Keratinocyte (primary cell): ENCODE data around the gene FBXO34. TPM values are rescaled to one million over a fixed set of nuclear protein-coding genes. Genes with fewer than 3 reads are reported as not detected.

ENCODE experiments used
- DNase-seq: peaks from one replicate; pipeline ENCODE4 v3.0.0-alpha.2; 2011; ENCODE audit warnings: low read depth, missing footprints, low spot score
- FAIRE-seq: peaks from 2 replicates; lab custom pipeline; 2011; peaks lifted over from hg19 to GRCh38; lab: Jason Lieb, UNC
- H2AFZ ChIP-seq: 2 replicates; pipeline ENCODE4 v1.6.0; 2012; ENCODE audit warnings: low read length, control low read depth, inconsistent platforms; ENCODE audit not compliant: control insufficient read depth
- H3K27ac ChIP-seq: 2 replicates; pipeline ENCODE4 v1.5.1; 2011; ENCODE audit warnings: low read length; ENCODE audit not compliant: control insufficient read depth, insufficient read depth
- H3K27me3 ChIP-seq: 3 replicates; pipeline ENCODE4 v1.6.0; 2011; ENCODE audit warnings: low read length; ENCODE audit not compliant: control insufficient read depth, insufficient read depth; ENCODE audit errors: extremely low read depth
- H3K36me3 ChIP-seq, 2 experiments: 2 replicates in 1 of 2; 3 replicates in 1 of 2; pipeline ENCODE4 v1.5.1; 2011; ENCODE audit warnings: low read length in 2 of 2, mild to moderate bottlenecking in 1 of 2; ENCODE audit not compliant: control insufficient read depth in 2 of 2, insufficient read depth in 2 of 2; ENCODE audit errors: extremely low read depth in 1 of 2
- H3K4me1 ChIP-seq: 3 replicates; pipeline ENCODE4 v1.5.1; 2011; ENCODE audit warnings: low read length; ENCODE audit not compliant: control insufficient read depth, insufficient read depth; ENCODE audit errors: extremely low read depth
- H3K4me2 ChIP-seq: 3 replicates; pipeline ENCODE4 v1.6.0; 2011; ENCODE audit warnings: low read depth, low read length; ENCODE audit not compliant: control insufficient read depth, insufficient read depth; ENCODE audit errors: extremely low read depth
- H3K4me3 ChIP-seq, 3 experiments: fragments of 200-600 bp in 1 of 3; sonication (generic) in 1 of 3; 2 replicates in 2 of 3; 3 replicates in 1 of 3; pipeline ENCODE4 v1.5.1; 2011 to 2016; ENCODE audit warnings: low read length in 3 of 3, mild to moderate bottlenecking in 3 of 3, control low read depth in 2 of 3, inconsistent platforms in 1 of 3, low read depth in 1 of 3, mixed read lengths in 1 of 3, mixed run types in 1 of 3, moderate library complexity in 1 of 3; ENCODE audit not compliant: control insufficient read depth in 2 of 3, insufficient read depth in 2 of 3; ENCODE audit errors: extremely low read depth in 1 of 3
- H3K79me2 ChIP-seq: 2 replicates; pipeline ENCODE4 v1.6.0; 2012; ENCODE audit warnings: low read length; ENCODE audit not compliant: control insufficient read depth, insufficient read depth
- H3K9ac ChIP-seq: 3 replicates; pipeline ENCODE4 v1.6.0; 2011; ENCODE audit warnings: low read length; ENCODE audit not compliant: control insufficient read depth, insufficient read depth; ENCODE audit errors: extremely low read depth
- H3K9me1 ChIP-seq: 3 replicates; pipeline ENCODE4 v1.6.0; 2011; ENCODE audit warnings: low read length; ENCODE audit not compliant: control insufficient read depth, insufficient read depth; ENCODE audit errors: extremely low read depth
- H3K9me3 ChIP-seq: 2 replicates; pipeline ENCODE4 v1.5.1; 2012; ENCODE audit warnings: low read depth, low read length; ENCODE audit not compliant: control insufficient read depth
- H4K20me1 ChIP-seq: 3 replicates; pipeline ENCODE4 v1.6.0; 2011; ENCODE audit warnings: low read length; ENCODE audit not compliant: control insufficient read depth, insufficient read depth; ENCODE audit errors: extremely low read depth
- EZH2 ChIP-seq: IDR thresholded peaks from one replicate; pipeline ENCODE4 v1.6.1; 2012; ENCODE audit warnings: inconsistent platforms, mild to moderate bottlenecking, low read length, moderate library complexity
- dilution Hi-C: fragments of 300-500 bp; cut with MboI; formaldehyde crosslinking; loops from one replicate; pipeline ENCODE4 v1.7.0; 2020; ENCODE audit warnings: low sequenced_read_pairs; ENCODE audit not compliant: extremely low pct_ligation_motif_present
- polyA plus RNA-seq, 5 experiments: library from polyadenylated mRNA; depleted of rRNA in 3 of 5; stranded (reverse) in 3 of 5; stranded (forward) in 1 of 5; unstranded in 1 of 5; fragments of >200 nt; gene quantifications; 1 replicate in 1 of 5; 2 replicates in 3 of 5; 3 replicates in 1 of 5; pipeline versions ENCODE4 v1.2.1 to v1.2.3, GENCODE V29; 2011 to 2012; ENCODE audit warnings: missing spikeins in 2 of 5, low read depth in 1 of 5, low replicate concordance in 1 of 5
- TF ChIP-seq, protein P1 (sequence below), 3 experiments: IDR thresholded peaks in 1 of 3; conservative IDR thresholded peaks in 1 of 3; optimal IDR thresholded peaks in 1 of 3; 2 replicates in 2 of 3; 3 replicates in 1 of 3; pipeline versions ENCODE3 to v1.5.1; 2011; ENCODE audit warnings: low read length in 3 of 3, mild to moderate bottlenecking in 3 of 3, moderate library complexity in 2 of 3, control low read depth in 1 of 3, inconsistent platforms in 1 of 3; ENCODE audit not compliant: insufficient read depth in 2 of 3; ENCODE audit errors: extremely low read depth in 1 of 3

The FBXO34 gene
- polyA plus RNA-seq, 1 donor (not counting 4 experiments of a cell fraction or from before 2014, with no cell fraction given): 18.0 TPM

GRCh38 chr14:55373784-55374705 is 102.8 kb downstream of the FBXO34 start:
- H3K4me2 ChIP-seq: no peak overlapping the region
- peaks cover 10% of the 10 kb centered on the region for H3K4me1 ChIP-seq
- no peaks in the 10 kb centered on the region for H3K27me3 ChIP-seq
- H4K20me1 ChIP-seq: no peaks in the 10 kb centered on the region
- H3K79me2 ChIP-seq: no peaks in the 10 kb centered on the region
- no peak for DNase-seq
- TF ChIP-seq, protein P1, sequence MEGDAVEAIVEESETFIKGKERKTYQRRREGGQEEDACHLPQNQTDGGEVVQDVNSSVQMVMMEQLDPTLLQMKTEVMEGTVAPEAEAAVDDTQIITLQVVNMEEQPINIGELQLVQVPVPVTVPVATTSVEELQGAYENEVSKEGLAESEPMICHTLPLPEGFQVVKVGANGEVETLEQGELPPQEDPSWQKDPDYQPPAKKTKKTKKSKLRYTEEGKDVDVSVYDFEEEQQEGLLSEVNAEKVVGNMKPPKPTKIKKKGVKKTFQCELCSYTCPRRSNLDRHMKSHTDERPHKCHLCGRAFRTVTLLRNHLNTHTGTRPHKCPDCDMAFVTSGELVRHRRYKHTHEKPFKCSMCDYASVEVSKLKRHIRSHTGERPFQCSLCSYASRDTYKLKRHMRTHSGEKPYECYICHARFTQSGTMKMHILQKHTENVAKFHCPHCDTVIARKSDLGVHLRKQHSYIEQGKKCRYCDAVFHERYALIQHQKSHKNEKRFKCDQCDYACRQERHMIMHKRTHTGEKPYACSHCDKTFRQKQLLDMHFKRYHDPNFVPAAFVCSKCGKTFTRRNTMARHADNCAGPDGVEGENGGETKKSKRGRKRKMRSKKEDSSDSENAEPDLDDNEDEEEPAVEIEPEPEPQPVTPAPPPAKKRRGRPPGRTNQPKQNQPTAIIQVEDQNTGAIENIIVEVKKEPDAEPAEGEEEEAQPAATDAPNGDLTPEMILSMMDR (optimal IDR thresholded peaks at IDR 0.05 in 1 of 3, IDR thresholded peaks at IDR 0.05 in 1 of 3, conservative IDR thresholded peaks at IDR 0.05 in 1 of 3; ENCODE audit: extremely low read depth in 1 of 3, insufficient read depth in 2 of 3, low read length in 3 of 3): no peak
- TF ChIP-seq EZH2: no peak
- no peak overlapping the region for H3K27ac ChIP-seq
- peaks cover 5 to 14% of the 10 kb centered on the region in 2 experiments for H3K36me3 ChIP-seq
- H3K9me1 ChIP-seq: no peaks in the 10 kb centered on the region
- H2AFZ ChIP-seq: no peak overlapping the region
- no peaks in the 10 kb centered on the region for H3K9me3 ChIP-seq
- dilution Hi-C loops: no loop called here
- no peak overlapping the region for H3K4me3 ChIP-seq
- FAIRE-seq: no peak
- H3K9ac ChIP-seq: no peak overlapping the region

DNA sequence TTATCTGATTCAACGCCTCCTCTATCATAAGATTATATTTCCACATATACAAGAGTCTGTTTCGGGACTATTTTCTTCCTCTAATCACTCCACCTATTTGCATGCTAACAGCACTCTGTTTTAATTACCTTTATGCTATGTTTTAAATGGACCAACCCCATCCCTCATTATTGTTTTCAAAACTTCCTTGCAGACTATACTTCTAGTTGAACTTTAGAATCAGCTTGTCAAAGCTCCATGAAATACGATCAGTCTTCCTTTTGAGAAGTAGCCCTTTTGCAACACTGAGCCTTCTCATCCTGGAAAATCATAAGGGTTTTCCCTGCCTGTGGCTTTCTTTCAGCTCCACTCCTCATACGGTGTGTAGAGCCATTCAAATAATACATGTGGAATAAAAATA is 103.5 kb downstream of the FBXO34 start:
- H3K79me2 ChIP-seq: no peaks in the 10 kb centered on the region
- H3K36me3 ChIP-seq: peaks cover 0 to 8% of the 10 kb centered on the region in 2 experiments
- DNase-seq (no peak), FAIRE-seq (no peak)
- no peak overlapping the region for H2AFZ ChIP-seq
- H3K9me1 ChIP-seq: no peaks in the 10 kb centered on the region
- H3K9me3 ChIP-seq: no peaks in the 10 kb centered on the region
- no peak for TF ChIP-seq EZH2
- TF ChIP-seq, protein P1 (optimal IDR thresholded peaks at IDR 0.05 in 1 of 3, IDR thresholded peaks at IDR 0.05 in 1 of 3, conservative IDR thresholded peaks at IDR 0.05 in 1 of 3; ENCODE audit: extremely low read depth in 1 of 3, insufficient read depth in 2 of 3, low read length in 3 of 3): no peak
- no peaks in the 10 kb centered on the region for H3K27me3 ChIP-seq
- dilution Hi-C loops: no loop called here
- H3K27ac ChIP-seq: no peak overlapping the region
- H3K9ac ChIP-seq: no peak overlapping the region
- no peaks in the 10 kb centered on the region for H4K20me1 ChIP-seq
- H3K4me2 ChIP-seq: no peak overlapping the region
- H3K4me1 ChIP-seq: peaks cover 10% of the 10 kb centered on the region
- H3K4me3 ChIP-seq: no peak overlapping the region
